ENCODE results near the gene GGA1.

GGA1 gene

GRCh38 chr22:37643225-37643847 is 34.7 kb downstream of the GGA1 start:
- ChIA-PET POLR2A (interaction anchor here (0.6 to 4.2 kb wide), 11 partner anchors 9 to 109 kb away, joined by 3 to 49 read pairs (median 4); partner anchors contain the start of genes LGALS1, NOL12 and PDXP), CTCF (interaction anchor here (0.6 to 18.2 kb wide), 40 partner anchors 18 to 220 kb away, joined by 3 to 454 read pairs (median 6); partner anchors contain the start of genes GCAT, LGALS1, NOL12 and PDXP)
- no peak overlapping the region for H3K4me3 ChIP-seq (ENCODE audit: low read depth, low read length)
- DNase-seq (ENCODE audit: low read depth, low spot score) = no peak
- TF ChIP-seq CTCF (IDR thresholded peaks at IDR 0.05; ENCODE audit: insufficient read depth, low read length, missing control alignments) = peak; percentile 89

- no peak for TF ChIP-seq CTCF (IDR thresholded peaks at IDR 0.05; ENCODE audit: insufficient read depth, low read length, missing control alignments)
- CTCF ChIA-PET = interaction anchor here (1.0 to 18.2 kb wide), 2 partner anchors 24 to 171 kb away, joined by 4 to 454 read pairs; no protein-coding TSS in a partner anchor
- DNase-seq (ENCODE audit: low read depth, low spot score) = no peak
- POLR2A ChIA-PET = interaction anchor here (0.9 kb wide), 1 partner anchor 34 kb away, joined by 3 read pairs; no protein-coding TSS in a partner anchor
- H3K4me3 ChIP-seq (ENCODE audit: low read depth, low read length) = no peak overlapping the region
Measured at GRCh38 chr22:37647317-37647716, 38.7 kb downstream of the GGA1 start.

GRCh38 chr22:37647928-37648327 is 39.3 kb downstream of the GGA1 start:
- no peak for TF ChIP-seq CTCF (IDR thresholded peaks at IDR 0.05; ENCODE audit: insufficient read depth, low read length, missing control alignments)
- no peak for DNase-seq (ENCODE audit: low read depth, low spot score)
- CTCF ChIA-PET = interaction anchor here (0.8 to 18.2 kb wide), 4 partner anchors 9 to 170 kb away, joined by 3 to 454 read pairs (median 6); no protein-coding TSS in a partner anchor
- POLR2A ChIA-PET = interaction anchor here (0.9 kb wide), 1 partner anchor 33 kb away, joined by 3 read pairs; no protein-coding TSS in a partner anchor
- no peak overlapping the region for H3K4me3 ChIP-seq (ENCODE audit: low read depth, low read length)

- no peak for DNase-seq (ENCODE audit: low read depth, low spot score)
- ChIA-PET CTCF (interaction anchor here (1.3 to 26.0 kb wide), 2 partner anchors 11 to 144 kb away, joined by 3 to 430 read pairs; partner anchors contain the start of gene SH3BP1), POLR2A (interaction anchor here (1.2 kb wide), 1 partner anchor 8 kb away, joined by 3 read pairs; the partner anchor contains the start of gene PDXP)
- no peak overlapping the region for H3K4me3 ChIP-seq (ENCODE audit: low read depth, low read length)
- no peak for TF ChIP-seq CTCF (IDR thresholded peaks at IDR 0.05; ENCODE audit: insufficient read depth, low read length, missing control alignments)
Measured at GRCh38 chr22:37650463-37651136, 42.0 kb downstream of the GGA1 start.

GRCh38 chr22:37654563-37655251 is 46.1 kb downstream of the GGA1 start:
- CTCF ChIA-PET = interaction anchor here (26.0 kb wide), 1 partner anchor 15 kb away, joined by 430 read pairs; the partner anchor contains the start of gene SH3BP1
- H3K4me3 ChIP-seq (ENCODE audit: low read depth, low read length) = no peak overlapping the region
- no peak for TF ChIP-seq CTCF (IDR thresholded peaks at IDR 0.05; ENCODE audit: insufficient read depth, low read length, missing control alignments)
- no peak for DNase-seq (ENCODE audit: low read depth, low spot score)
- POLR2A ChIA-PET = no interaction called here

Data from AG04449 (cell line).